ENCODE data around the gene HOXA4.

GRCh38 chr7:27174874-27175625 lies 44.5 kb upstream of the HOXA4 start:
- TF ChIP-seq CTCF (IDR thresholded peaks at IDR 0.05) (no peak), POLR2A (IDR thresholded peaks at IDR 0.05) (no peak), EP300 (IDR thresholded peaks at IDR 0.05) (no peak), POLR2AphosphoS5 (IDR thresholded peaks at IDR 0.05) (no peak)
